ELF-1 (cell line): ENCODE data around the gene TMEM53.

Source experiments
- DNase-seq: peaks from one replicate; pipeline ENCODE4 v3.0.0-alpha.2; 2016; ENCODE audit warnings: low read depth, low spot score

Gene TMEM53

DNA sequence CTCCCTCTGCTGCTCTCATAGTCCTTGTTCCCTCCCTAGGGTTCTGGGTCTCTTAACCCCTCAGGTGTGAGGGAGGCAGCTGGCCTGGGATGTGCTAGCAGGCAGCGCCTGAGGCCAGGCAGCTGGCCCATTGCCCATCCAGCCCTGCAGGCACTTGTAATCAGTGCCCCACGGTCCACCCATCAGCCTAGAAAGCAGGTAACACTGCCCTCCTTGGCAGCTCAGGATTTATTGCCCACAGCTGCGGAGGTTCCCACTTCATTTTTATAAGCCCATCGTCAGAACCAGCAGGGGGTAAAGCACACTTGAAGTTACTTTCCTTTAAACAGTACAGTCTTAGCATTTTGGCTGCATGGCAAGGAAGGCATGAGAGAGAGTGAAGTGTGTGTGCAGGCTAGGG lies 70.6 kb downstream of the TMEM53 start:
- DNase-seq = no peak
